Ecto neural progenitor cell (in vitro differentiated cells): Measurements from ENCODE around the gene MLPH.

ENCODE experiments used
- DNase-seq: peaks from one replicate; pipeline ENCODE4 v3.0.0-alpha.2; 2018; ENCODE audit warnings: low spot score

The MLPH gene

DNA sequence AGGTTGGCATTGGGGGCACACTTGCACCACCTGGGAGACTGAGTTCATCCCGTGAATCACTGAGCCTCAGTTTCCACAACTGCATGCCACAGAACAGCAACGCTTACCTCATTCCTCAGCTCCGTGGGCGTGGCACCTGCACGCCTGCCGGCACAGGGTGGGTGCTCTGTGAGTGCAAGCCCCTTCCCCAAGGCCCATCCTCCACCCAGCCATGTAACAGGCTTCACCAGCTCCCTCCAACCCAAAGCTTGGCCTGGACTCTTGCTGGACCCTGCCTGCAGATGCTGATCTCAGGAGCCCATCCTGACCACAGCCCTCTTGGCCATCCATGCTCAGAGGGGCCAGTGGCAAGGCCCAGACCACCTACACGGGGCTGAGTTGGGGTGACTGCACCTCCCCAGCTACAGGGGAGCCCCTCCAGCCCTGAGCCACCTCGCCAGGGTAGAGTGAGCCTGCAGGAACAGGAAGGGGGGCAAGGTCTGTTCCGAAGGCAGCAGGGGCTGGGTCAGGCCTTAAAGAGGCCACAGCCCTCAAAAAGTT, 81.1 kb downstream of the MLPH start:
- DNase-seq, result no peak

DNA sequence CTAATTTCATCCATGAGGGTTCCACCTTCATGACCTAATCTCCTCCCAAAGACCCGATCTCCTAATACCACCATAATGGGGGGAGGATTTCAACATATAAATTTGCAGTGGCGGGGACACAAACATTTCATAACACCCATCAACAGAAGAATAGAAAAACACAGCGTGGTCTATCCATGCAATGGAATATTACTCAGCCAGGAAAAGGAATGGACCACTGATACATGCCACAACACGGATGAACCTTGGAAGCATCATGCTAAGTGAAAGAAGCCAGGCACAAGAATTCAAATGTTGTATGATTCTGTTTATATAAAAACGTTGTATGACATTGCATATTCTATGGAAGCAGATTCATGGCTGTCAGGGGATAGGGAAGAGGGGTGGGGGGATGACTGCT, 82.0 kb downstream of the MLPH start:
- DNase-seq, result no peak

DNA sequence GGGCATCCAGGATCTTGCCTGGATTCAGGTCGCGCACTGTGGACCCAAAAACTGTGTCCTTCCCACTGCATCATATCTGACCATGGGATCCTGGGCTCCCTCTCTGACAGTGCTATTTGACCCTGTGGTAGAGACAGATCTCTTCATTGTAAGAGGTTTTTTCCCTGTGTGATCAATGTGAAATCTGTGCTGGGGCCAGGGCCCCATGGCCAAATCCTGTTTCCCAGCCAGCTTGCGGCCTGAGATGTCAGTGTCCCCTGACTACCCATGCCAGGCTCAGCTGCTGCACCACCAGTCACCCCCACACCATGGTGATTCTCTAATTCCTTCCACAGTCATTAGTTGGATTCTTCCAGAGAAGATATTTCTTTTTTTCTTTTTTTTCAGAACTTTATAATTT, 82.8 kb downstream of the MLPH start:
- DNase-seq, result no peak

GRCh38 chr2:237570776-237571335, 83.8 kb downstream of the MLPH start:
- DNase-seq, result no peak

GRCh38 chr2:237571551-237571950, 84.5 kb downstream of the MLPH start:
- no peak for DNase-seq

GRCh38 chr2:237572021-237572741, 85.1 kb downstream of the MLPH start:
- DNase-seq, result peak; percentile 93

GRCh38 chr2:237572742-237573101, 85.7 kb downstream of the MLPH start:
- no peak for DNase-seq

GRCh38 chr2:237573721-237574415, 86.8 kb downstream of the MLPH start:
- DNase-seq, result no peak

DNA sequence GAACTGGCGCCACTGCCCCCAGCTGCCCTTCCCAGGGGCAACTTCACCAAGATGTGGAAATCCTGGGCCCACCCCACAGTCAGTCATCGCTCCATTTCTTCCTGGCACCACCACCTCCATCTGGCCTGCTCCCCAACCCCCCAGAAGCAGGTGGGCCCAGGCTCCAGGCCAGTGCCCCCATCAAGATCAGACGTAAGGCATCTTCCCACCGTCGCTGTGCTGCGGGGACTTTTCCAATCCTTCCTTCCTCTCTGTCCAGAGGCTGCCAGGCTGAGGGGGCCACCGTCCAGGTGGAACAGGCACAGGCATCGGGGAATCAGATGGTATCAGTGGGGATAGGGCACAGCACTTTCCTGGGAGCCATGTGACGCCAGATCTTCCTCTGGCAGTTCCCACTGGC, 87.4 kb downstream of the MLPH start:
- no peak for DNase-seq

DNA sequence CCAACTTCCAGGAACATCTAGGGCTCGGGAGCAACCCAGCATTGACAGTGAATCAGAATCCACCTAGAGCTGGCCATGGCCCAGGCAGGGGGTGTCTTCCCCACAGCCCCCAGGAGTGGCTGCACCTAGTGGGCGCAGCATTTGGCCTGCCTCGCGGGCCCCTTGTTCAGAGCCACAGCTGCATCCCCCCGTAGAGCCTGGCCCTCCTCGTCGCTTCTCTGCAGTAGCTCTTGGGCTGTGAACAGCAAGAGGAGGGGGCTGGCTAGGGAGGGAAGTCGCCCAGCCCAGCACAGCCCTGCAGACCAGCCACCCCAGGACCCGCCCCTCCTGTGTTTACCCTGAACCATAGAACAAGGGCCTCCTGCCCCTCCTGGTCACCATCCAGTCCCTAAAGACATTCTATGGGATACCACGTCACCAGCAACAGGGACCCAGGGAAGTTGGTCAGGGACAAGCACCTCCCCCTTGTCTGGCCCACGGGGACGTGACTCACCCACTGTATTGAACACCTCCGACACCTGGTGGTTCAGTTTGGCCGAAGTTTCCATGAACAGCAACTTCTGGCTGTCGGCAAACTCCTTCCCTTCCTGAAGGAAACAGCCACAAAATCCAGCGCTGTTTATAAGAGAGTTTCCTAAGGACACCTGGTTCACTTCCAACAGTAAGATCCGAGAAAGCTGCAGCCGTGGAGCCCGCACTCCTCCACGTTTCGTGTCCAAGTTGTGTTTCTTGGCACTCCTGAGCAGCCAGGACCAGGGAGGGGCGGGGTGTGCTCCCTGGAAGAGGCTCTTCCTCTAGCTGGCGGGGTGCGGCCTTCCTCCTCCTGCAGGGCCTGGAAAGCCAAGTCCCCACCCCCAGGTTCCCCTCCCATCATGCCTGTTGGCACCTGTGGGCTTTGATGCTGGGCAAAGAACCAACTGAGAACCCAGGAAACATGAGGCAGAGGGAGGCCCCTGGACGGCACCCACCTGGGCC, 88.1 kb downstream of the MLPH start:
- no peak for DNase-seq

GRCh38 chr2:237575869-237576862, 89.1 kb downstream of the MLPH start:
- DNase-seq, result no peak

- no peak for DNase-seq
Observed at GRCh38 chr2:237576974-237577373, 89.9 kb downstream of the MLPH start.

DNA sequence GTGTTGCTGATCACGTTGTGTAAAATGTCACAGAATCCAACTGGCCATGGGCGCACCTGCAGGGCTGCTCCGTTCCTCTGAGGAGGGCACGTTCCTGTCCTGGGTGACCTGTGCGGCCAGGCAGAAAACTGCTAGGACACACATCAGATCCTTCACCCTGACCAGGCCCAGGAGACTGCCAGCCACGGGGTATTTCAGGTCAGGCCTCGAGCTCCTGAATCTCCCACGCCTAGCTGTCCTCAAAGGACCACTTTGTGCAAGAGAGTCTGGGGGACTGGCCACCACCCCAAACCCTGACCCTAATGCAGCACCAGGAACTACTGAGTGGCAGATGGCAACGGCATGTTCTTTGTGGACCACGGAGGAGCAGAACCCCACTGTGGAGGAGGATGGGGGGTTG, 90.4 kb downstream of the MLPH start:
- no peak for DNase-seq

GRCh38 chr2:237577956-237578870, 91.2 kb downstream of the MLPH start:
- DNase-seq, result no peak

GRCh38 chr2:237581326-237581725, 94.3 kb downstream of the MLPH start:
- no peak for DNase-seq

- DNase-seq, result peak; percentile 68
Observed at GRCh38 chr2:237581751-237582746, 95.0 kb downstream of the MLPH start.

GRCh38 chr2:237583385-237584295, 96.6 kb downstream of the MLPH start:
- no peak for DNase-seq
